HL-60 (cell line): Measurements from ENCODE around the gene IL9R.

ENCODE experiments used
- DNase-seq, 2 experiments: peaks; one replicate each; pipeline ENCODE4 v3.0.0-alpha.2; 2010 to 2020; ENCODE audit warnings: low read depth in 1 of 2, low spot score in 1 of 2
- H3K27ac ChIP-seq: fragments of 250-450 bp; sonication (Bioruptor Pico); replicated peaks from 2 replicates; pipeline ENCODE4 v1.5.1; 2020; ENCODE audit warnings: mild to moderate bottlenecking, moderate library complexity
- H3K27me3 ChIP-seq: fragments of 250-450 bp; sonication (Bioruptor Pico); 2 replicates; pipeline ENCODE4 v1.5.1; 2021; ENCODE audit warnings: mild to moderate bottlenecking, moderate library complexity; ENCODE audit not compliant: insufficient read depth, poor library complexity, severe bottlenecking
- H3K4me3 ChIP-seq: replicated peaks from 2 replicates; pipeline ENCODE4 v1.5.1; 2011; ENCODE audit warnings: mild to moderate bottlenecking, control low read depth, low read length; ENCODE audit not compliant: insufficient read depth
- GABPA ChIP-seq: IDR thresholded peaks from 2 replicates; pipeline ENCODE4 v1.6.1; 2012; ENCODE audit warnings: low read depth
- POLR2AphosphoS5 ChIP-seq: IDR thresholded peaks from 2 replicates; pipeline ENCODE4 v1.6.1; 2012; ENCODE audit warnings: low read depth
- SPI1 ChIP-seq: IDR thresholded peaks from 2 replicates; pipeline ENCODE4 v1.6.1; 2012; ENCODE audit warnings: low read depth, mild to moderate bottlenecking, borderline replicate concordance
- long read RNA-seq: library from polyadenylated mRNA; unstranded; transcript quantifications from one replicate; pipeline ENCODE4 v2.0.0, GENCODE V29; 2020
- TF ChIP-seq, protein P1 (sequence below): IDR thresholded peaks from 2 replicates; pipeline ENCODE4 v1.6.1; 2012; ENCODE audit warnings: low read depth; ENCODE audit not compliant: insufficient replicate concordance
- TF ChIP-seq, protein P2 (sequence below): IDR thresholded peaks from one replicate; pipeline ENCODE4 v1.5.1; 2011; ENCODE audit warnings: low read length, control low read depth, inconsistent platforms; ENCODE audit not compliant: insufficient read depth

IL9R gene, protein sequence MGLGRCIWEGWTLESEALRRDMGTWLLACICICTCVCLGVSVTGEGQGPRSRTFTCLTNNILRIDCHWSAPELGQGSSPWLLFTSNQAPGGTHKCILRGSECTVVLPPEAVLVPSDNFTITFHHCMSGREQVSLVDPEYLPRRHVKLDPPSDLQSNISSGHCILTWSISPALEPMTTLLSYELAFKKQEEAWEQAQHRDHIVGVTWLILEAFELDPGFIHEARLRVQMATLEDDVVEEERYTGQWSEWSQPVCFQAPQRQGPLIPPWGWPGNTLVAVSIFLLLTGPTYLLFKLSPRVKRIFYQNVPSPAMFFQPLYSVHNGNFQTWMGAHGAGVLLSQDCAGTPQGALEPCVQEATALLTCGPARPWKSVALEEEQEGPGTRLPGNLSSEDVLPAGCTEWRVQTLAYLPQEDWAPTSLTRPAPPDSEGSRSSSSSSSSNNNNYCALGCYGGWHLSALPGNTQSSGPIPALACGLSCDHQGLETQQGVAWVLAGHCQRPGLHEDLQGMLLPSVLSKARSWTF
- long read RNA-seq, partial matches to known transcripts = 0 of 3 reads
- long read RNA-seq, other reads (novel, unspliced or antisense) = 3 of 3 reads

DNA sequence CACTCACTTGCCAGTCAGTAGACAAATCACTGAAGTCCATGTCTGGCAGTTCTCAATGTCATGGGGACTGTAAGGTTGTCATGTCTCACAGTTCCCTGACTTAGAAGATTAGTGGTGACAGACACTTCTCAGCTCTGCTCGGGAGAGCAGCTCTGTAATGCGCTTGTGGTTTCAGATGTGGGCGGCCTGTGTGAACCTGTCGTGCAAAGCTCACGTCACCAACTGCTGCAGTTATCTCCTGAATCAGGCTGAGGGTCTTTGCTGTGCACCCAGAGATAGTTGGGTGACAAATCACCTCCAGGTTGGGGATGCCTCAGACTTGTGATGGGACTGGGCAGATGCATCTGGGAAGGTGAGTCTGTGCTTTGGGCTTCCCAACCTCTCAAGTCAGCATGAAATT, at the start of gene IL9R:
Gene IL9R (plus strand): TSS at position 261 of the 400 bp plus-strand sequence. CDS start 64 bp downstream, at position 325.
- Histone ChIP-seq H3K27me3 (no peaks in the 10 kb centered on the region), H3K4me3 (no peak within 1 kb of the TSS), H3K27ac (peak within 1 kb of the TSS; percentile 16; the same call in 1 of the 2 replicates)
- TF ChIP-seq SPI1 = no peak
- TF ChIP-seq GABPA = no peak
- TF ChIP-seq, protein P1, sequence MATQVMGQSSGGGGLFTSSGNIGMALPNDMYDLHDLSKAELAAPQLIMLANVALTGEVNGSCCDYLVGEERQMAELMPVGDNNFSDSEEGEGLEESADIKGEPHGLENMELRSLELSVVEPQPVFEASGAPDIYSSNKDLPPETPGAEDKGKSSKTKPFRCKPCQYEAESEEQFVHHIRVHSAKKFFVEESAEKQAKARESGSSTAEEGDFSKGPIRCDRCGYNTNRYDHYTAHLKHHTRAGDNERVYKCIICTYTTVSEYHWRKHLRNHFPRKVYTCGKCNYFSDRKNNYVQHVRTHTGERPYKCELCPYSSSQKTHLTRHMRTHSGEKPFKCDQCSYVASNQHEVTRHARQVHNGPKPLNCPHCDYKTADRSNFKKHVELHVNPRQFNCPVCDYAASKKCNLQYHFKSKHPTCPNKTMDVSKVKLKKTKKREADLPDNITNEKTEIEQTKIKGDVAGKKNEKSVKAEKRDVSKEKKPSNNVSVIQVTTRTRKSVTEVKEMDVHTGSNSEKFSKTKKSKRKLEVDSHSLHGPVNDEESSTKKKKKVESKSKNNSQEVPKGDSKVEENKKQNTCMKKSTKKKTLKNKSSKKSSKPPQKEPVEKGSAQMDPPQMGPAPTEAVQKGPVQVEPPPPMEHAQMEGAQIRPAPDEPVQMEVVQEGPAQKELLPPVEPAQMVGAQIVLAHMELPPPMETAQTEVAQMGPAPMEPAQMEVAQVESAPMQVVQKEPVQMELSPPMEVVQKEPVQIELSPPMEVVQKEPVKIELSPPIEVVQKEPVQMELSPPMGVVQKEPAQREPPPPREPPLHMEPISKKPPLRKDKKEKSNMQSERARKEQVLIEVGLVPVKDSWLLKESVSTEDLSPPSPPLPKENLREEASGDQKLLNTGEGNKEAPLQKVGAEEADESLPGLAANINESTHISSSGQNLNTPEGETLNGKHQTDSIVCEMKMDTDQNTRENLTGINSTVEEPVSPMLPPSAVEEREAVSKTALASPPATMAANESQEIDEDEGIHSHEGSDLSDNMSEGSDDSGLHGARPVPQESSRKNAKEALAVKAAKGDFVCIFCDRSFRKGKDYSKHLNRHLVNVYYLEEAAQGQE = no peak
- no peak for TF ChIP-seq POLR2AphosphoS5
- TF ChIP-seq, protein P2, sequence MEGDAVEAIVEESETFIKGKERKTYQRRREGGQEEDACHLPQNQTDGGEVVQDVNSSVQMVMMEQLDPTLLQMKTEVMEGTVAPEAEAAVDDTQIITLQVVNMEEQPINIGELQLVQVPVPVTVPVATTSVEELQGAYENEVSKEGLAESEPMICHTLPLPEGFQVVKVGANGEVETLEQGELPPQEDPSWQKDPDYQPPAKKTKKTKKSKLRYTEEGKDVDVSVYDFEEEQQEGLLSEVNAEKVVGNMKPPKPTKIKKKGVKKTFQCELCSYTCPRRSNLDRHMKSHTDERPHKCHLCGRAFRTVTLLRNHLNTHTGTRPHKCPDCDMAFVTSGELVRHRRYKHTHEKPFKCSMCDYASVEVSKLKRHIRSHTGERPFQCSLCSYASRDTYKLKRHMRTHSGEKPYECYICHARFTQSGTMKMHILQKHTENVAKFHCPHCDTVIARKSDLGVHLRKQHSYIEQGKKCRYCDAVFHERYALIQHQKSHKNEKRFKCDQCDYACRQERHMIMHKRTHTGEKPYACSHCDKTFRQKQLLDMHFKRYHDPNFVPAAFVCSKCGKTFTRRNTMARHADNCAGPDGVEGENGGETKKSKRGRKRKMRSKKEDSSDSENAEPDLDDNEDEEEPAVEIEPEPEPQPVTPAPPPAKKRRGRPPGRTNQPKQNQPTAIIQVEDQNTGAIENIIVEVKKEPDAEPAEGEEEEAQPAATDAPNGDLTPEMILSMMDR = no peak
- peak in 1 of 2 experiments; percentile 46 for DNase-seq

DNA sequence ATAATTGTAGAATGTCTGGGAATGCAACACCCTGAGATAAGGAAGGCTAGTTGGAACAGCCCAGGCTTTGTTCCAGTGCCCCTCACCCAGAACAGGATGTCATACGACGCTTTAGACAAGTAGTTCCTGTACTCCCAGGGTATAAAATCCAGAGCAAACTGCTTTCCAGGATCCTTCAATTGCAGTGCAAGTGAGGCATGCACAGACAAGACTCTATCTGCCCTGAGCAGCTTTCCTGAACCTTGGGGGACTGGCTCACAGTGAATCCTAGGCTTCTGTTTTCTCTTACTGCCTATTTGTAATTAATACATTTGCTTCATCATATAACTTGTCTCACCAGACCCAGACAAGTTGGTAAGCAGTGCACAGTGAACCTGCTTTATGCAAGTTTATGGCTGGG, 48.4 kb upstream of the IL9R start:
- no peak overlapping the region for H3K27ac ChIP-seq
- TF ChIP-seq GABPA (no peak), POLR2AphosphoS5 (no peak), SPI1 (no peak)
- TF ChIP-seq, protein P1 = no peak
- TF ChIP-seq, protein P2 = no peak
- no peaks in the 10 kb centered on the region for H3K27me3 ChIP-seq
- H3K4me3 ChIP-seq = no peak overlapping the region
- no peak for DNase-seq

DNA sequence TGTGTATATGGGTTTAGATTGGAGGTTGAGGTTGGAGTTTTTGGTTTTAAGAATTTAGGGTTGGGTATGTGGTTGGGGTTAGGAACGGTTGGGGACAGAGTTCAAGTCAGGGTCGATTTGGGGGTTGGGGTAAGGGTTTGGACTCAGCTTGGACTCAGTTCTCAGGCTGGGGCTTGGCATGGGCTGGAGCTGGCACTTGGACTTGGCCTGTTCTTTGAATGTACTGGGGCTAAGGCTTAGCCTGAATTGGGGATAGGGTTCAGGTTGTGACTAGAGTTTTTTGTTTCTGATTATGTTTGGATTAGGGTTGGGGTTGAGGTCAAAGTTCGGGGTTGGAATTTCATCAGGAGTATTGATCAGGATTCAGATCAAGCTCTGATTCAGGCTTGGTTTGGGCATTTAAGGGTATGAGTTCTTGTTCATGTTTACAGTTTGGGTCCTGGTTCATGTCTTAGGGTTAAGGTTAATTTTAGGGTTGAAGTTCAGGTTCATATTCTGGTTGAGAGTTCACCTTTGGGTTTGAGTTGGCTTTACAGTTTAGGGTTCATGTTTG, 46.2 kb upstream of the IL9R start:
- H3K27ac ChIP-seq = no peak overlapping the region
- no peak for DNase-seq
- H3K4me3 ChIP-seq = no peak overlapping the region
- TF ChIP-seq GABPA (no peak), POLR2AphosphoS5 (no peak), SPI1 (no peak)
- TF ChIP-seq, protein P1 = no peak
- TF ChIP-seq, protein P2 = no peak
- no peaks in the 10 kb centered on the region for H3K27me3 ChIP-seq
